Peyer's patch (tissue), 4 donors: ENCODE results near the gene XPA.

Source experiments
- POLR2A ChIP-seq, 2 donors: fragments of 450-650 bp; IDR thresholded peaks; one replicate each; pipeline ENCODE4 v1.5.1; 2017; ENCODE audit warnings: antibody characterized with exemption in 2 of 2, mild to moderate bottlenecking in 2 of 2, moderate library complexity in 2 of 2
- TF ChIP-seq, protein P1 (sequence below), 6 experiments: fragments of 450-650 bp in 4 of 6; fragments of 200-600 bp in 2 of 6; sonication (generic) in 1 of 6; IDR thresholded peaks; one replicate each; pipeline ENCODE4 v1.5.1; 2017 to 2019; ENCODE audit warnings: antibody characterized with exemption in 6 of 6, mild to moderate bottlenecking in 3 of 6, moderate library complexity in 1 of 6

- TF ChIP-seq, protein P1, sequence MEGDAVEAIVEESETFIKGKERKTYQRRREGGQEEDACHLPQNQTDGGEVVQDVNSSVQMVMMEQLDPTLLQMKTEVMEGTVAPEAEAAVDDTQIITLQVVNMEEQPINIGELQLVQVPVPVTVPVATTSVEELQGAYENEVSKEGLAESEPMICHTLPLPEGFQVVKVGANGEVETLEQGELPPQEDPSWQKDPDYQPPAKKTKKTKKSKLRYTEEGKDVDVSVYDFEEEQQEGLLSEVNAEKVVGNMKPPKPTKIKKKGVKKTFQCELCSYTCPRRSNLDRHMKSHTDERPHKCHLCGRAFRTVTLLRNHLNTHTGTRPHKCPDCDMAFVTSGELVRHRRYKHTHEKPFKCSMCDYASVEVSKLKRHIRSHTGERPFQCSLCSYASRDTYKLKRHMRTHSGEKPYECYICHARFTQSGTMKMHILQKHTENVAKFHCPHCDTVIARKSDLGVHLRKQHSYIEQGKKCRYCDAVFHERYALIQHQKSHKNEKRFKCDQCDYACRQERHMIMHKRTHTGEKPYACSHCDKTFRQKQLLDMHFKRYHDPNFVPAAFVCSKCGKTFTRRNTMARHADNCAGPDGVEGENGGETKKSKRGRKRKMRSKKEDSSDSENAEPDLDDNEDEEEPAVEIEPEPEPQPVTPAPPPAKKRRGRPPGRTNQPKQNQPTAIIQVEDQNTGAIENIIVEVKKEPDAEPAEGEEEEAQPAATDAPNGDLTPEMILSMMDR (IDR thresholded peaks at IDR 0.05) = no peak
- TF ChIP-seq POLR2A (IDR thresholded peaks at IDR 0.05) = no peak
Observed at GRCh38 chr9:97695995-97696802, 941 bp downstream of the XPA start.
